ENCODE measurements around the gene BLVRA.

Gene BLVRA

GRCh38 chr7:43764039-43764761 is 5.7 kb downstream of the BLVRA start:
- no peak for DNase-seq (ENCODE audit: extremely low read depth, low read depth)
- H3K4me3 ChIP-seq (replicated peaks; ENCODE audit: low read depth, low read length), result no peak overlapping the region
- TF ChIP-seq, protein P1, sequence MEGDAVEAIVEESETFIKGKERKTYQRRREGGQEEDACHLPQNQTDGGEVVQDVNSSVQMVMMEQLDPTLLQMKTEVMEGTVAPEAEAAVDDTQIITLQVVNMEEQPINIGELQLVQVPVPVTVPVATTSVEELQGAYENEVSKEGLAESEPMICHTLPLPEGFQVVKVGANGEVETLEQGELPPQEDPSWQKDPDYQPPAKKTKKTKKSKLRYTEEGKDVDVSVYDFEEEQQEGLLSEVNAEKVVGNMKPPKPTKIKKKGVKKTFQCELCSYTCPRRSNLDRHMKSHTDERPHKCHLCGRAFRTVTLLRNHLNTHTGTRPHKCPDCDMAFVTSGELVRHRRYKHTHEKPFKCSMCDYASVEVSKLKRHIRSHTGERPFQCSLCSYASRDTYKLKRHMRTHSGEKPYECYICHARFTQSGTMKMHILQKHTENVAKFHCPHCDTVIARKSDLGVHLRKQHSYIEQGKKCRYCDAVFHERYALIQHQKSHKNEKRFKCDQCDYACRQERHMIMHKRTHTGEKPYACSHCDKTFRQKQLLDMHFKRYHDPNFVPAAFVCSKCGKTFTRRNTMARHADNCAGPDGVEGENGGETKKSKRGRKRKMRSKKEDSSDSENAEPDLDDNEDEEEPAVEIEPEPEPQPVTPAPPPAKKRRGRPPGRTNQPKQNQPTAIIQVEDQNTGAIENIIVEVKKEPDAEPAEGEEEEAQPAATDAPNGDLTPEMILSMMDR (IDR thresholded peaks at IDR 0.05; ENCODE audit: low read depth, low read length, missing control alignments), result no peak

DNA sequence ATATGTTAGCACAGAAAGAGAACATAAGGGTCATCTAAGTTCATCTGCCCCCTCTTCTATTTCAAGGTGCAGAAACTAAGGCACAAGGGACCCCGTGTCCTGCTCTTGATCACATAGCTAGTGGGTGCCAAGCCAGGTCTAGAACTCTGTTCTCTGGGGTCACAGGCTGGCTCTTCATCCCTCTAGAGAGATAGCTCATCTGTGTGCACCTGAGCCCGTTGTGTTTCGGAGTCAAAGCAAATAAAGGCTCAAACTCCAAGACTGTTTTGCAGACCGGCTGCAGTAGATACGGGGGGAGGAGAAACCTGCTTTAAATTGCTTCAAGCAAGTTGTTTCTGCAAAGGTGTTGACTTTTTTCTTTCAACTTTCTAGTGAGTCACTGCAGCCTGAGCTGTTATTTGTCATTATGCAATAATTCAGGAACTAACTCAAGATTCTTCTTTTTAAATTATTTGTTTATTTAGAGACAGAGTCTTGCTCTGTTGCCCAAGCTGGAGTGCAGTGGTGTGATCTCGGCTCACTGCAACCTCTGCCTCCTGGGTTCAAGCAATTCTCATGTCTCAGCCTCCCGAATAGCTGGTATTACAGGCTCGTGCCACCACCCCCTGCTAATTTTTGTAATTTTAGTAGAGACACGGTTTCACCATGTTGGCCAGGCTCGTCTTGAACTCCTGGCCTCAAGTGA is 6.5 kb downstream of the BLVRA start:
- H3K4me3 ChIP-seq (replicated peaks; ENCODE audit: low read depth, low read length), result no peak overlapping the region
- DNase-seq (ENCODE audit: extremely low read depth, low read depth), result no peak
- TF ChIP-seq, protein P1 (IDR thresholded peaks at IDR 0.05; ENCODE audit: low read depth, low read length, missing control alignments), result no peak

- TF ChIP-seq, protein P1 (IDR thresholded peaks at IDR 0.05; ENCODE audit: low read depth, low read length, missing control alignments), result no peak
- H3K4me3 ChIP-seq (replicated peaks; ENCODE audit: low read depth, low read length), result no peak overlapping the region
- DNase-seq (ENCODE audit: extremely low read depth, low read depth), result no peak
Observed at GRCh38 chr7:43766564-43766963, 8.1 kb downstream of the BLVRA start.

- no peak for DNase-seq (ENCODE audit: extremely low read depth, low read depth)
- TF ChIP-seq, protein P1 (IDR thresholded peaks at IDR 0.05; ENCODE audit: low read depth, low read length, missing control alignments), result no peak
Observed at GRCh38 chr7:43767311-43767710, 8.8 kb downstream of the BLVRA start.

DNA sequence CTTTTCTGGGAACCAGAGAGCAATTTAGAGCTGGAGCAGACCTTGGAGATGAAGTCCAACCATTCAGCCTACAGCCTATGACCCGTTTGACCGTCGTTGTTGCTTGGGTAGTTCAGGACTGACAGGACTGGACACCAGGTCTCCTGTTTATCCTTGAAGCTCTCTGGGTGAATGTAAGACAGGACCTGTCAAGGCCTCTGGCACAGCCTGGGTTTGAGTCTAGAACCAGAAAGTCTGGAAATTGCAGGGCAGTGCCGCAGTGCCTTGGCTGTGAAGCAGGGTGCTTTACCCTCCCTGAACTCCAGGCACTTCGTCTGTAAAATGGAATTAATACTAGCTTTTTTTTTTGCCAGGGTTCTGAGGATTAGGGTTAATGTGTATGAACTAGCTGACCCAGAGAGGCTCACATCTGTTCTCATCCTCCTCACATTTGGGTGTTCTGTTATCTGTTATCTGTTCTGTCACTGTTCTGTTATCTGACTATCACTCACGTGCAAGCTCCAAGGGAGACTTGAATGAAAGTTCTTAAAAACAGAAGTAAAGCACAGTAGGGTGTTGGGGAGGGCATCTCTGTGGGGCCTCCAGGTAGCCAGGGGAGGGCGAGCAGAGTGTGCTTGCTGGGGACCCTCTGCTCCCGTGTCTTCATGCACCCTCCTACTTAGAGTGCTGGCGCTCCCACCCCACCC is 9.9 kb downstream of the BLVRA start:
- no peak overlapping the region for H3K4me3 ChIP-seq (replicated peaks; ENCODE audit: low read depth, low read length)
- no peak for DNase-seq (ENCODE audit: extremely low read depth, low read depth)
- TF ChIP-seq, protein P1 (IDR thresholded peaks at IDR 0.05; ENCODE audit: low read depth, low read length, missing control alignments), result no peak

More at GRCh38 chr7:43767311-43767710, 8.8 kb downstream of the BLVRA start:
- H3K4me3 ChIP-seq (replicated peaks; ENCODE audit: low read depth, low read length), result no peak overlapping the region

GRCh38 chr7:43768887-43769272 is 10.4 kb downstream of the BLVRA start:
- no peak overlapping the region for H3K4me3 ChIP-seq (replicated peaks; ENCODE audit: low read depth, low read length)
- no peak for DNase-seq (ENCODE audit: extremely low read depth, low read depth)
- TF ChIP-seq, protein P1 (IDR thresholded peaks at IDR 0.05; ENCODE audit: low read depth, low read length, missing control alignments), result no peak
